RWPE2 (cell line): ENCODE results near the gene GSTP1.
A peak's percentile ranks its signal among the peaks of the same experiment; 100 is the strongest.

Experiments used
- ATAC-seq: fragments of 200-7000 bp; cut with Tn5 transposase; 3 replicates; pipeline ENCODE4 v1.9.1; 2021; ENCODE audit warnings: low read depth
- DNase-seq: peaks from one replicate; pipeline ENCODE4 v3.0.0-alpha.2; 2020; ENCODE audit warnings: low spot score
- H3K27ac ChIP-seq: fragments of 450-650 bp; 2 replicates; pipeline ENCODE4 v1.5.1; 2017; ENCODE audit warnings: mild to moderate bottlenecking; ENCODE audit not compliant: poor library complexity, severe bottlenecking
- H3K27me3 ChIP-seq: fragments of 250-450 bp; sonication (Bioruptor Pico); 2 replicates; pipeline ENCODE4 v1.5.1; 2021; ENCODE audit warnings: mild to moderate bottlenecking, moderate library complexity; ENCODE audit not compliant: insufficient read depth, poor library complexity, severe bottlenecking
- H3K36me3 ChIP-seq: fragments of 250-450 bp; sonication (Bioruptor Pico); 2 replicates; pipeline ENCODE4 v1.5.1; 2020; ENCODE audit warnings: low read depth, mild to moderate bottlenecking, moderate library complexity
- H3K4me1 ChIP-seq: fragments of 250-450 bp; sonication (Bioruptor Pico); 2 replicates; pipeline ENCODE4 v1.5.1; 2021; ENCODE audit warnings: mild to moderate bottlenecking, moderate library complexity; ENCODE audit not compliant: insufficient read depth, poor library complexity, severe bottlenecking
- H3K4me3 ChIP-seq: fragments of 250-450 bp; sonication (Bioruptor Pico); 2 replicates; pipeline ENCODE4 v1.5.1; 2021; ENCODE audit warnings: mild to moderate bottlenecking, moderate library complexity; ENCODE audit not compliant: severe bottlenecking
- H3K9me3 ChIP-seq: fragments of 250-450 bp; sonication (Bioruptor Pico); 2 replicates; pipeline ENCODE4 v1.5.1; 2021; ENCODE audit warnings: mild to moderate bottlenecking, moderate library complexity; ENCODE audit not compliant: severe bottlenecking
- CTCF ChIP-seq: fragments of 450-650 bp; IDR thresholded peaks from one replicate; pipeline ENCODE4 v1.5.1; 2017; ENCODE audit warnings: mild to moderate bottlenecking, moderate library complexity; ENCODE audit not compliant: poor library complexity, severe bottlenecking

The GSTP1 gene

GRCh38 chr11:67572747-67573419, 10.7 kb upstream of the GSTP1 start:
- Histone ChIP-seq H3K4me1 (no peaks in the 10 kb centered on the region), H3K27ac (no peak overlapping the region), H3K4me3 (no peak overlapping the region), H3K9me3 (no peaks in the 10 kb centered on the region), H3K36me3 (no peaks in the 10 kb centered on the region), H3K27me3 (no peaks in the 10 kb centered on the region)
- no peak for DNase-seq
- ATAC-seq, result peak; percentile 61; the same call in 2 of the 3 replicates
- peak; percentile 88 for TF ChIP-seq CTCF

GRCh38 chr11:67574938-67575337, 8.7 kb upstream of the GSTP1 start:
- ATAC-seq (peak; percentile 46; the same call in 1 of the 3 replicates), DNase-seq (no peak)
- Histone ChIP-seq H3K4me3 (no peak overlapping the region), H3K9me3 (no peaks in the 10 kb centered on the region), H3K27ac (no peak overlapping the region), H3K36me3 (no peaks in the 10 kb centered on the region), H3K27me3 (no peaks in the 10 kb centered on the region), H3K4me1 (no peaks in the 10 kb centered on the region)
- no peak for TF ChIP-seq CTCF

GRCh38 chr11:67576735-67577475, 6.7 kb upstream of the GSTP1 start:
- no peak for TF ChIP-seq CTCF
- Histone ChIP-seq H3K27me3 (no peaks in the 10 kb centered on the region), H3K4me3 (no peak overlapping the region), H3K4me1 (peaks cover 6% of the 10 kb centered on the region), H3K27ac (no peak overlapping the region), H3K9me3 (no peaks in the 10 kb centered on the region), H3K36me3 (no peaks in the 10 kb centered on the region)
- ATAC-seq, result no peak
- no peak for DNase-seq

- no peak overlapping the region for H3K27ac ChIP-seq
- peaks cover 17% of the 10 kb centered on the region for H3K4me1 ChIP-seq
- no peaks in the 10 kb centered on the region for H3K27me3 ChIP-seq
- no peak for TF ChIP-seq CTCF
- DNase-seq, result no peak
- H3K9me3 ChIP-seq, result no peaks in the 10 kb centered on the region
- no peaks in the 10 kb centered on the region for H3K36me3 ChIP-seq
- H3K4me3 ChIP-seq, result no peak overlapping the region
- ATAC-seq, result no peak
These were observed 5.7 kb upstream of the GSTP1 start for GRCh38 chr11:67577951-67578350.

- H3K4me3 ChIP-seq, result no peak overlapping the region
- DNase-seq (no peak), ATAC-seq (no peak)
- H3K27ac ChIP-seq, result peak overlapping the region; percentile 92
- H3K27me3 ChIP-seq, result no peaks in the 10 kb centered on the region
- peaks cover 26% of the 10 kb centered on the region for H3K4me1 ChIP-seq
- H3K9me3 ChIP-seq, result no peaks in the 10 kb centered on the region
- peaks cover 19% of the 10 kb centered on the region for H3K36me3 ChIP-seq
- no peak for TF ChIP-seq CTCF
These were observed 2.1 kb upstream of the GSTP1 start for GRCh38 chr11:67581469-67581868.
